DOHH2 (cell line): ENCODE data around the gene PLCXD3.

ENCODE experiments used
- H3F3A ChIP-seq: fragments of 200-600 bp; sonication (generic), shearing (Covaris generic); 2 replicates; pipeline ENCODE4 v1.6.0; 2016; ENCODE audit warnings: antibody characterized with exemption, mild to moderate bottlenecking; ENCODE audit not compliant: control insufficient read depth, insufficient read depth
- H3K27ac ChIP-seq: fragments of 200-600 bp; sonication (generic); 2 replicates; pipeline ENCODE4 v1.5.1; 2014; ENCODE audit warnings: low read depth, mild to moderate bottlenecking, low read length, moderate library complexity
- H3K27me3 ChIP-seq: fragments of 200-600 bp; sonication (generic); 2 replicates; pipeline ENCODE4 v1.6.1; 2014; ENCODE audit warnings: mild to moderate bottlenecking, low read length, mixed read lengths; ENCODE audit not compliant: control insufficient read depth
- H3K36me3 ChIP-seq: fragments of 200-600 bp; sonication (generic); 2 replicates; pipeline ENCODE4 v1.6.1; 2014; ENCODE audit warnings: mild to moderate bottlenecking, low read length, moderate library complexity, mixed read lengths; ENCODE audit not compliant: control insufficient read depth
- H3K4me1 ChIP-seq: fragments of 200-600 bp; sonication (generic); 2 replicates; pipeline ENCODE4 v1.6.1; 2014; ENCODE audit warnings: mild to moderate bottlenecking, low read length, mixed read lengths; ENCODE audit not compliant: control insufficient read depth
- H3K4me2 ChIP-seq: fragments of 200-600 bp; sonication (generic); 2 replicates; pipeline ENCODE4 v1.6.0; 2014; ENCODE audit warnings: mild to moderate bottlenecking, low read length, moderate library complexity
- H3K4me3 ChIP-seq: fragments of 200-600 bp; sonication (generic); 2 replicates; pipeline ENCODE4 v1.5.1; 2014; ENCODE audit warnings: mild to moderate bottlenecking, low read length, mixed read lengths
- H3K79me2 ChIP-seq: fragments of 200-600 bp; sonication (generic); 2 replicates; pipeline ENCODE4 v1.6.1; 2014; ENCODE audit warnings: mild to moderate bottlenecking, low read length, mixed read lengths; ENCODE audit not compliant: control insufficient read depth
- H3K9me2 ChIP-seq: fragments of 200-600 bp; sonication (generic); replicated peaks from 2 replicates; pipeline ENCODE4 v1.6.1; 2014; ENCODE audit warnings: mild to moderate bottlenecking, low read length, mixed read lengths; ENCODE audit not compliant: control insufficient read depth
- H3K9me3 ChIP-seq: fragments of 200-600 bp; sonication (generic); 2 replicates; pipeline ENCODE4 v1.6.1; 2014; ENCODE audit warnings: antibody characterized with exemption, low read length, mixed read lengths; ENCODE audit not compliant: control insufficient read depth, insufficient read depth
- H4K20me1 ChIP-seq: fragments of 200-600 bp; sonication (generic); 2 replicates; pipeline ENCODE4 v1.6.0; 2014; ENCODE audit warnings: low read depth, mild to moderate bottlenecking, antibody characterized with exemption, low read length, moderate library complexity; ENCODE audit not compliant: control insufficient read depth, insufficient read depth
- CTCF ChIP-seq: fragments of 200-600 bp; sonication (generic); IDR thresholded peaks from one replicate; pipeline ENCODE4 v1.5.1; 2014; ENCODE audit warnings: antibody characterized with exemption, mild to moderate bottlenecking, low read depth, low read length; ENCODE audit not compliant: poor library complexity, severe bottlenecking
- EZH2phosphoT487 ChIP-seq: fragments of 200-600 bp; sonication (generic); IDR thresholded peaks from 2 replicates; pipeline ENCODE4 v1.6.1; 2017; ENCODE audit warnings: borderline replicate concordance, mild to moderate bottlenecking, antibody characterized with exemption, low read length, moderate library complexity, mixed read lengths

The PLCXD3 gene

GRCh38 chr5:41406424-41406823 is 104.0 kb downstream of the PLCXD3 start:
- H3K36me3 ChIP-seq, result no peaks in the 10 kb centered on the region
- H3K27me3 ChIP-seq, result no peaks in the 10 kb centered on the region
- no peaks in the 10 kb centered on the region for H3K79me2 ChIP-seq
- H3K4me1 ChIP-seq, result no peaks in the 10 kb centered on the region
- H3K9me3 ChIP-seq, result no peaks in the 10 kb centered on the region
- H3K4me3 ChIP-seq, result no peak overlapping the region
- no peak overlapping the region for H3K4me2 ChIP-seq
- no peaks in the 10 kb centered on the region for H3K9me2 ChIP-seq
- TF ChIP-seq EZH2phosphoT487, result no peak
- TF ChIP-seq CTCF, result no peak
- H4K20me1 ChIP-seq, result no peaks in the 10 kb centered on the region
- H3F3A ChIP-seq, result no peaks in the 10 kb centered on the region
- no peak overlapping the region for H3K27ac ChIP-seq

GRCh38 chr5:41404757-41405156 is 105.6 kb downstream of the PLCXD3 start:
- TF ChIP-seq EZH2phosphoT487 (no peak), CTCF (no peak)
- Histone ChIP-seq H4K20me1 (no peaks in the 10 kb centered on the region), H3K79me2 (no peaks in the 10 kb centered on the region), H3K9me2 (no peaks in the 10 kb centered on the region), H3K4me1 (no peaks in the 10 kb centered on the region), H3K27ac (no peak overlapping the region), H3K9me3 (no peaks in the 10 kb centered on the region), H3K36me3 (no peaks in the 10 kb centered on the region), H3F3A (no peaks in the 10 kb centered on the region), H3K4me3 (no peak overlapping the region), H3K4me2 (no peak overlapping the region), H3K27me3 (no peaks in the 10 kb centered on the region)

- TF ChIP-seq CTCF (no peak), EZH2phosphoT487 (no peak)
- Histone ChIP-seq H3K79me2 (no peaks in the 10 kb centered on the region), H3K36me3 (no peaks in the 10 kb centered on the region)
These were observed 106.6 kb downstream of the PLCXD3 start for GRCh38 chr5:41403846-41404245.

GRCh38 chr5:41402845-41403244 is 107.6 kb downstream of the PLCXD3 start:
- Histone ChIP-seq H4K20me1 (no peaks in the 10 kb centered on the region), H3K4me1 (no peaks in the 10 kb centered on the region), H3K27me3 (no peaks in the 10 kb centered on the region), H3K9me2 (no peaks in the 10 kb centered on the region), H3K9me3 (no peaks in the 10 kb centered on the region; the same call in 1 of the 2 replicates), H3K36me3 (no peaks in the 10 kb centered on the region), H3K4me3 (no peak overlapping the region), H3K27ac (no peak overlapping the region), H3K4me2 (no peak overlapping the region), H3K79me2 (no peaks in the 10 kb centered on the region), H3F3A (no peaks in the 10 kb centered on the region)
- TF ChIP-seq EZH2phosphoT487 (no peak), CTCF (no peak)

More at GRCh38 chr5:41403846-41404245, 106.6 kb downstream of the PLCXD3 start:
- no peaks in the 10 kb centered on the region for H4K20me1 ChIP-seq
- no peaks in the 10 kb centered on the region for H3K9me3 ChIP-seq
- H3K4me3 ChIP-seq, result no peak overlapping the region
- no peaks in the 10 kb centered on the region for H3F3A ChIP-seq
- no peaks in the 10 kb centered on the region for H3K9me2 ChIP-seq
- no peak overlapping the region for H3K4me2 ChIP-seq
- H3K27me3 ChIP-seq, result no peaks in the 10 kb centered on the region
- H3K4me1 ChIP-seq, result no peaks in the 10 kb centered on the region
- H3K27ac ChIP-seq, result no peak overlapping the region
